AG10803 (cell line): ENCODE results near the gene HTT.

ENCODE experiments used
- DNase-seq: peaks from one replicate; pipeline ENCODE4 v3.0.0; 2010; ENCODE audit warnings: low read depth
- H3K4me3 ChIP-seq: 2 replicates; pipeline ENCODE4 v1.5.1; 2011; ENCODE audit warnings: mild to moderate bottlenecking, low read length, control low read depth
- CTCF ChIP-seq: conservative IDR thresholded peaks from 2 replicates; pipeline ENCODE4 v1.5.1; 2011; ENCODE audit warnings: mild to moderate bottlenecking, low read length, control low read depth, inconsistent platforms

The HTT gene

GRCh38 chr4:3235581-3235980 lies 161.1 kb downstream of the HTT start:
- DNase-seq, result no peak
- TF ChIP-seq CTCF, result no peak
- H3K4me3 ChIP-seq, result no peak overlapping the region

- TF ChIP-seq CTCF, result no peak
- H3K4me3 ChIP-seq, result no peak overlapping the region
- no peak for DNase-seq
Measured at GRCh38 chr4:3236326-3236878, 161.9 kb downstream of the HTT start.

GRCh38 chr4:3237266-3237665 lies 162.8 kb downstream of the HTT start:
- no peak for DNase-seq
- no peak for TF ChIP-seq CTCF
- H3K4me3 ChIP-seq, result no peak overlapping the region

GRCh38 chr4:3237712-3238560 lies 163.5 kb downstream of the HTT start:
- DNase-seq, result no peak
- no peak overlapping the region for H3K4me3 ChIP-seq
- no peak for TF ChIP-seq CTCF

GRCh38 chr4:3238721-3239120 lies 164.2 kb downstream of the HTT start:
- no peak for DNase-seq
- TF ChIP-seq CTCF, result no peak
- H3K4me3 ChIP-seq, result no peak overlapping the region

- no peak overlapping the region for H3K4me3 ChIP-seq
- TF ChIP-seq CTCF, result no peak
- DNase-seq, result no peak
Measured at GRCh38 chr4:3239303-3239702, 164.8 kb downstream of the HTT start.
